IMR-90 (cell line): ENCODE measurements around the gene ZGLP1. TPM values are rescaled to one million over a fixed set of nuclear protein-coding genes. Genes with fewer than 3 reads are reported as not detected.

ENCODE experiments used
- ATAC-seq: fragments of 200-7000 bp; cut with Tn5 transposase; 2 replicates; pipeline ENCODE4 v1.9.1; 2020; ENCODE audit warnings: low read depth, mild to moderate bottlenecking, moderate library complexity
- BruUV-seq: library from RNA; stranded (reverse); fragments of 400-500 nt; replicated peaks from 2 replicates; lab custom pipeline; 2021; lab: Mats Ljungman, UMichigan
- CTCF ChIA-PET: fragments of 300-600 bp; formaldehyde crosslinking; extraction: SDS; loops from one replicate; lab custom pipeline; 2021; ENCODE audit warnings: antibody characterized with exemption; lab: Yijun Ruan, JAX
- POLR2A ChIA-PET: fragments of 300-600 bp; sonication (Branson Sonifier 250); formaldehyde crosslinking; loops from one replicate; lab custom pipeline; 2022; ENCODE audit warnings: antibody characterized with exemption; ENCODE audit not compliant: unreplicated experiment; lab: Charles Lee
- DNase-seq: peaks from one replicate; pipeline ENCODE4 v3.0.0; 2013
- H2AFZ ChIP-seq: replicated peaks from 2 replicates; pipeline ENCODE3; 2013; ENCODE audit warnings: low read length, mild to moderate bottlenecking; ENCODE audit not compliant: poor library complexity
- H2AK5ac ChIP-seq: 2 replicates; pipeline ENCODE4 v1.6.1; 2013; ENCODE audit warnings: low read depth, low read length, inconsistent platforms
- H2AK9ac ChIP-seq: replicated peaks from 2 replicates; pipeline ENCODE3; 2013; ENCODE audit warnings: mild to moderate bottlenecking, low read depth, low read length, moderate library complexity; ENCODE audit not compliant: poor library complexity
- H2BK120ac ChIP-seq: 2 replicates; pipeline ENCODE4 v1.6.1; 2013; ENCODE audit warnings: low read depth, low read length, inconsistent platforms
- H2BK15ac ChIP-seq: 3 replicates; pipeline ENCODE4 v1.6.1; 2013; ENCODE audit warnings: low read depth, low read length, inconsistent platforms
- H2BK20ac ChIP-seq: 2 replicates; pipeline ENCODE4 v1.6.1; 2013; ENCODE audit warnings: low read depth, mild to moderate bottlenecking, inconsistent platforms, low read length, moderate library complexity
- H2BK5ac ChIP-seq: 2 replicates; pipeline ENCODE4 v1.6.1; 2013; ENCODE audit warnings: mild to moderate bottlenecking, low read depth, low read length, inconsistent platforms; ENCODE audit not compliant: poor library complexity, severe bottlenecking
- H3K14ac ChIP-seq: replicated peaks from 2 replicates; pipeline ENCODE4 v1.6.1; 2013; ENCODE audit warnings: low read depth, low read length, inconsistent platforms
- H3K18ac ChIP-seq: 2 replicates; pipeline ENCODE4 v1.6.1; 2013; ENCODE audit warnings: low read depth, low read length, control low read depth
- H3K23ac ChIP-seq: 2 replicates; pipeline ENCODE4 v1.6.1; 2013; ENCODE audit warnings: low read depth, low read length, inconsistent platforms
- H3K27ac ChIP-seq: 2 replicates; pipeline ENCODE4 v1.5.1; 2013; ENCODE audit warnings: mild to moderate bottlenecking, control low read depth, low read length; ENCODE audit not compliant: insufficient read depth
- H3K27me3 ChIP-seq: 2 replicates; pipeline ENCODE4 v1.6.1; 2013; ENCODE audit warnings: low read length; ENCODE audit not compliant: control insufficient read depth, insufficient read depth
- H3K36me3 ChIP-seq: 2 replicates; pipeline ENCODE4 v1.6.1; 2013; ENCODE audit warnings: low read length, mixed read lengths; ENCODE audit not compliant: control insufficient read depth, insufficient read depth
- H3K4ac ChIP-seq: 2 replicates; pipeline ENCODE4 v1.6.1; 2013; ENCODE audit warnings: low read depth, low read length, inconsistent platforms
- H3K4me1 ChIP-seq: 2 replicates; pipeline ENCODE4 v1.6.1; 2013; ENCODE audit warnings: low read length, mixed read lengths; ENCODE audit not compliant: control insufficient read depth, insufficient read depth
- H3K4me2 ChIP-seq: 2 replicates; pipeline ENCODE4 v1.6.1; 2013; ENCODE audit warnings: low read depth, mild to moderate bottlenecking, control low read depth, low read length, moderate library complexity
- H3K4me3 ChIP-seq: 2 replicates; pipeline ENCODE4 v1.5.1; 2013; ENCODE audit warnings: low read depth, mild to moderate bottlenecking, control low read depth, low read length, moderate library complexity; ENCODE audit not compliant: insufficient read depth
- H3K56ac ChIP-seq: 2 replicates; pipeline ENCODE4 v1.6.1; 2013; ENCODE audit warnings: low read length, inconsistent platforms; ENCODE audit not compliant: insufficient read depth; ENCODE audit errors: extremely low read depth
- H3K79me1 ChIP-seq, 2 experiments: 2 replicates each; pipeline ENCODE4 v1.6.1; 2013; ENCODE audit warnings: low read length in 2 of 2, inconsistent platforms in 1 of 2, low read depth in 1 of 2
- H3K9ac ChIP-seq: 2 replicates; pipeline ENCODE4 v1.6.1; 2013; ENCODE audit warnings: low read depth, low read length, control low read depth
- H3K9me1 ChIP-seq: 2 replicates; pipeline ENCODE4 v1.6.1; 2013; ENCODE audit warnings: low read length, inconsistent platforms; ENCODE audit not compliant: insufficient read depth
- H3K9me3 ChIP-seq: 2 replicates; pipeline ENCODE4 v1.6.1; 2013; ENCODE audit warnings: low read length; ENCODE audit not compliant: control insufficient read depth, insufficient read depth
- H4K20me1 ChIP-seq: 2 replicates; pipeline ENCODE4 v1.6.1; 2013; ENCODE audit warnings: low read length, inconsistent platforms; ENCODE audit not compliant: insufficient read depth
- H4K5ac ChIP-seq: 2 replicates; pipeline ENCODE4 v1.6.1; 2013; ENCODE audit warnings: mild to moderate bottlenecking, low read depth, low read length, control low read depth
- H4K8ac ChIP-seq, 2 experiments: 2 replicates each; pipeline ENCODE4 v1.6.1; 2013; ENCODE audit warnings: low read depth in 2 of 2, low read length in 2 of 2, control low read depth in 1 of 2, inconsistent platforms in 1 of 2
- H4K91ac ChIP-seq: 2 replicates; pipeline ENCODE4 v1.6.1; 2013; ENCODE audit warnings: low read depth, low read length, inconsistent platforms; ENCODE audit not compliant: insufficient read depth
- BHLHE40 ChIP-seq: fragments of 150-350 bp; IDR thresholded peaks from 2 replicates; pipeline ENCODE4 v1.6.1; 2016; ENCODE audit warnings: mild to moderate bottlenecking, low read depth, low read length
- CEBPB ChIP-seq: IDR thresholded peaks from 2 replicates; pipeline ENCODE4 v1.6.1; 2012; ENCODE audit warnings: low read depth, low read length, improper control_type of control experiment
- CHD1 ChIP-seq: IDR thresholded peaks from 2 replicates; pipeline ENCODE4 v1.6.1; 2012; ENCODE audit warnings: low read depth, low read length, improper control_type of control experiment
- ELK1 ChIP-seq: fragments of 150-350 bp; IDR thresholded peaks from 2 replicates; pipeline ENCODE4 v1.6.1; 2016; ENCODE audit warnings: low read depth, mild to moderate bottlenecking, low read length, moderate library complexity, borderline replicate concordance
- MAFK ChIP-seq: IDR thresholded peaks from 2 replicates; pipeline ENCODE4 v1.6.1; 2012; ENCODE audit warnings: low read depth, low read length, improper control_type of control experiment
- MAZ ChIP-seq: IDR thresholded peaks from 2 replicates; pipeline ENCODE4 v1.6.1; 2012; ENCODE audit warnings: low read depth, mild to moderate bottlenecking, low read length, improper control_type of control experiment, moderate library complexity, borderline replicate concordance
- MXI1 ChIP-seq: IDR thresholded peaks from 2 replicates; pipeline ENCODE4 v1.6.1; 2012; ENCODE audit warnings: low read depth, mild to moderate bottlenecking, low read length, moderate library complexity, borderline replicate concordance
- NFE2L2 ChIP-seq: fragments of 150-350 bp; IDR thresholded peaks from 2 replicates; pipeline ENCODE4 v1.6.1; 2016; ENCODE audit warnings: low read depth, mild to moderate bottlenecking, low read length
- POLR2A ChIP-seq: IDR thresholded peaks from 2 replicates; pipeline ENCODE4 v1.6.1; 2012; ENCODE audit warnings: mild to moderate bottlenecking, low read depth, low read length
- RAD21 ChIP-seq: IDR thresholded peaks from 2 replicates; pipeline ENCODE4 v1.6.1; 2012; ENCODE audit warnings: low read length, improper control_type of control experiment
- RCOR1 ChIP-seq: IDR thresholded peaks from 2 replicates; pipeline ENCODE4 v1.6.1; 2012; ENCODE audit warnings: mild to moderate bottlenecking, low read length, improper control_type of control experiment; ENCODE audit not compliant: insufficient replicate concordance
- SMC3 ChIP-seq: fragments of 150-350 bp; IDR thresholded peaks from 2 replicates; pipeline ENCODE4 v1.6.1; 2016; ENCODE audit warnings: low read depth, mild to moderate bottlenecking, antibody characterized with exemption, low read length, moderate library complexity
- USF2 ChIP-seq: fragments of 150-350 bp; IDR thresholded peaks from 2 replicates; pipeline ENCODE4 v1.6.1; 2017; ENCODE audit warnings: mild to moderate bottlenecking, antibody characterized with exemption, low read length, low read depth
- WGBS, 2 experiments: methylation state at CpG; one replicate each; pipeline versions ENCODE4 v1.1.5 to v1.1.7; 2013; ENCODE audit warnings: missing lambda C conversion rate in 2 of 2; ENCODE audit not compliant: insufficient read length in 1 of 2; ENCODE audit errors: extremely low coverage in 2 of 2; 5-methylcytosine and 5-hydroxymethylcytosine counted together
- dilution Hi-C: fragments of 300-500 bp; cut with HindIII; formaldehyde crosslinking; loops from one replicate; pipeline ENCODE4 v1.14.3; 2018; ENCODE audit warnings: low sequenced_read_pairs; ENCODE audit not compliant: unreplicated experiment
- in situ Hi-C: fragments of 300-500 bp; cut with MboI; formaldehyde crosslinking; loops from 3 replicates; pipeline ENCODE4 v1.14.3; 2019; ENCODE audit warnings: low sequenced_read_pairs, inconsistent platforms, mixed read lengths
- intact Hi-C: fragments of 100-400 bp; cut with micrococcal nuclease; formaldehyde crosslinking; loops from 2 replicates; pipeline ENCODE4 v1.10.0; 2022
- polyA plus RNA-seq, 3 experiments: library from polyadenylated mRNA; depleted of rRNA; stranded (reverse); fragments of >200 nt; gene quantifications; 2 replicates each; pipeline ENCODE4 v1.2.3, GENCODE V29; 2012; ENCODE audit warnings: low replicate concordance in 1 of 3
- total RNA-seq: library from RNA; depleted of rRNA; stranded (reverse); fragments of >200 nt; gene quantifications from 2 replicates; pipeline ENCODE4 v1.2.3, GENCODE V29; 2012

The ZGLP1 gene
- total and polyA plus RNA-seq, 2 of the 4 experiments (the other 2 are of a cell fraction): 0.54 to 3.1 TPM

GRCh38 chr19:10320602-10321416 lies 11.2 kb upstream of the ZGLP1 start:
- Histone ChIP-seq H3K27ac (no peak overlapping the region), H3K4me3 (no peak overlapping the region), H4K20me1 (peaks cover 9% of the 10 kb centered on the region; the same call in 1 of the 2 replicates), H3K14ac (no peak overlapping the region), H3K56ac (no peak overlapping the region), H2AK9ac (no peak overlapping the region), H3K9me3 (no peaks in the 10 kb centered on the region), H3K4ac (no peak overlapping the region), H2BK15ac (no peak overlapping the region), H2AK5ac (no peak overlapping the region), H4K8ac (no peak overlapping the region), H4K91ac (no peak overlapping the region), H3K9me1 (no peaks in the 10 kb centered on the region), H4K5ac (no peak overlapping the region), H3K9ac (no peak overlapping the region), H2BK120ac (no peak overlapping the region), H3K4me2 (no peak overlapping the region), H3K79me1 (peaks cover 8 to 10% of the 10 kb centered on the region in 2 experiments; a peak in 3 of 4 replicates), H2AFZ (no peak overlapping the region), H2BK5ac (no peak overlapping the region), H3K27me3 (no peaks in the 10 kb centered on the region), H2BK20ac (no peak overlapping the region), H3K18ac (no peak overlapping the region), H3K23ac (no peak overlapping the region), H3K36me3 (peaks cover 66% of the 10 kb centered on the region), H3K4me1 (no peaks in the 10 kb centered on the region)
- dilution Hi-C loops (no loop called here), in situ Hi-C loops (no loop called here), intact Hi-C loops (no loop called here)
- no TSS peak for BruUV-seq
- no peak for TF ChIP-seq SMC3
- TF ChIP-seq MAZ: no peak
- TF ChIP-seq RCOR1: no peak
- TF ChIP-seq BHLHE40: no peak
- no peak for TF ChIP-seq RAD21
- TF ChIP-seq NFE2L2: no peak
- TF ChIP-seq CEBPB: no peak
- TF ChIP-seq MAFK: no peak
- TF ChIP-seq USF2: no peak
- no peak for TF ChIP-seq MXI1
- no peak for TF ChIP-seq ELK1
- no peak for TF ChIP-seq CHD1
- no peak for TF ChIP-seq POLR2A
- POLR2A ChIA-PET: interaction anchor here (0.6 kb wide), 1 partner anchor 1765 kb away, joined by 20 read pairs; no protein-coding TSS in a partner anchor
- CTCF ChIA-PET: no interaction called here
- DNase-seq (no peak), ATAC-seq (no peak)
- 100% methylated on average over 8 of the region's 32 CpGs; no CpG with 5 or more reads in 1 of the 2 experiments for WGBS, 2 experiments
